HEK293T (cell line): ENCODE measurements around the gene FAM217A.
A peak's percentile ranks its signal among the peaks of the same experiment; 100 is the strongest.

ENCODE experiments used
- FOXM1 ChIP-seq: fragments of 450-650 bp; IDR thresholded peaks from 2 replicates; pipeline ENCODE4 v1.6.1; 2017; ENCODE audit warnings: mild to moderate bottlenecking, borderline replicate concordance
- ZNF384 ChIP-seq: fragments of 450-650 bp; IDR thresholded peaks from 2 replicates; pipeline ENCODE4 v1.6.1; 2016
- TF ChIP-seq, protein P1 (sequence below): fragments of 450-650 bp; IDR thresholded peaks from 2 replicates; pipeline ENCODE4 v1.6.1; 2016

DNA sequence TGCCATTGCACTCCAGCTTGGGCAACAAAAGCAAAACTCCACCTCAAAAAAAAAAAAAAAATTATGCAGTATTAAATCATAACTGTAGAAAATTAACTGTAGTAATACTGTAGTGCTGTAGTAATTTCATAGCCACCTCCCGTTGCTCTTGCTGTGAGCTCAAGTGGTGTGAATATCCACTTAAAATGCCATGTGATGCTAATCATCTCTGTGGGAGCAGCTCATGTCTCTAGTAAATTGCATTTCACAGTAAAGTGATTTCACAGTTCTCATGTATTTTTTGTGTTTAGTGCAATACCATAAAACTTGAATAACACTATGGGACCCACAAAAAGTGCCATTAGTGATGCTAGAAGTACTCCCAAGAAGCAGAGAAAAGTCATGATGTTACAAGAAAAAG lies 14.4 kb upstream of the FAM217A start:
- TF ChIP-seq ZNF384 (no peak), FOXM1 (no peak)
- TF ChIP-seq, protein P1, sequence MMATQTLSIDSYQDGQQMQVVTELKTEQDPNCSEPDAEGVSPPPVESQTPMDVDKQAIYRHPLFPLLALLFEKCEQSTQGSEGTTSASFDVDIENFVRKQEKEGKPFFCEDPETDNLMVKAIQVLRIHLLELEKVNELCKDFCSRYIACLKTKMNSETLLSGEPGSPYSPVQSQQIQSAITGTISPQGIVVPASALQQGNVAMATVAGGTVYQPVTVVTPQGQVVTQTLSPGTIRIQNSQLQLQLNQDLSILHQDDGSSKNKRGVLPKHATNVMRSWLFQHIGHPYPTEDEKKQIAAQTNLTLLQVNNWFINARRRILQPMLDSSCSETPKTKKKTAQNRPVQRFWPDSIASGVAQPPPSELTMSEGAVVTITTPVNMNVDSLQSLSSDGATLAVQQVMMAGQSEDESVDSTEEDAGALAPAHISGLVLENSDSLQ, result peak; percentile 50
